ENCODE results near the gene CHCHD4. TPM values are rescaled to one million over a fixed set of nuclear protein-coding genes. Genes with fewer than 3 reads are reported as not detected.

Gene CHCHD4
- polyA plus RNA-seq, 1 of the 3 experiments (the other 2 are of a cell fraction): 15.4 TPM

DNA sequence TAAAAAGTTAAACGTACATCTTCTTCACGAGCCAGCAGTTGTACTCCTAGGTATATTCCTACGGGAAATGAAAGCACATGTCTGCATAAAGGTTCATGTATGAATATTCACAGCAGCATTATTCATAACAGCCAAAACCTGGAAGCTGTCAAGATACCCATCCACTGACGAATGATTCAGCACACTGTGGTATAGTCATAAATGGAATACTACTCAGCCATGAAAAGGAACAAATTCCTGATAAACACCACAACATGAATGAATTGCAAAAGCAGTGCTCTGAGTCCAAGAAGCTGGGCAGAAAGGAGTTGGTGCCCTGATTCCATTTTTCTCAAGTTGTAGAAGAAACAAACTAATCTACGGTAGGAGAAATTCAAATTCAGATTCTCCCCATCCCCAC, 4.1 kb upstream of the CHCHD4 start:
- no peaks in the 10 kb centered on the region for H3K9me2 ChIP-seq
- no peak overlapping the region for H2AFZ ChIP-seq (ENCODE audit: low read depth)
- peaks cover 9 to 19% of the 10 kb centered on the region in 2 experiments for H3K4me1 ChIP-seq (ENCODE audit: control insufficient read depth in 1 of 2, insufficient read depth in 2 of 2, low read depth in 1 of 2, low read length in 1 of 2)
- peaks cover 14% of the 10 kb centered on the region for H3F3A ChIP-seq (replicated peaks; ENCODE audit: insufficient read depth)
- H3K4me2 ChIP-seq: no peak overlapping the region
- H4K20me1 ChIP-seq (ENCODE audit: insufficient read depth): peaks cover 36% of the 10 kb centered on the region
- no peak overlapping the region for H3K9ac ChIP-seq
- DNase-seq: no peak
- peaks cover 67% of the 10 kb centered on the region for H3K79me2 ChIP-seq (ENCODE audit: insufficient read depth)
- ChIA-PET POLR2A (no interaction called here), CTCF (interaction anchor here (1.0 to 1.6 kb wide), 3 partner anchors 75 to 248 kb away, joined by 3 to 4 read pairs (median 3); no protein-coding TSS in a partner anchor)
- H3K4me3 ChIP-seq (ENCODE audit: low read depth in 2 of 2, low read length in 1 of 2): no peak overlapping the region
- no peaks in the 10 kb centered on the region for H3K9me3 ChIP-seq
- peaks cover 40 to 67% of the 10 kb centered on the region in 2 experiments for H3K36me3 ChIP-seq (replicated peaks in 1 of 2; ENCODE audit: control insufficient read depth in 1 of 2, insufficient read depth in 2 of 2, low read length in 1 of 2)
- TF ChIP-seq, protein P1, sequence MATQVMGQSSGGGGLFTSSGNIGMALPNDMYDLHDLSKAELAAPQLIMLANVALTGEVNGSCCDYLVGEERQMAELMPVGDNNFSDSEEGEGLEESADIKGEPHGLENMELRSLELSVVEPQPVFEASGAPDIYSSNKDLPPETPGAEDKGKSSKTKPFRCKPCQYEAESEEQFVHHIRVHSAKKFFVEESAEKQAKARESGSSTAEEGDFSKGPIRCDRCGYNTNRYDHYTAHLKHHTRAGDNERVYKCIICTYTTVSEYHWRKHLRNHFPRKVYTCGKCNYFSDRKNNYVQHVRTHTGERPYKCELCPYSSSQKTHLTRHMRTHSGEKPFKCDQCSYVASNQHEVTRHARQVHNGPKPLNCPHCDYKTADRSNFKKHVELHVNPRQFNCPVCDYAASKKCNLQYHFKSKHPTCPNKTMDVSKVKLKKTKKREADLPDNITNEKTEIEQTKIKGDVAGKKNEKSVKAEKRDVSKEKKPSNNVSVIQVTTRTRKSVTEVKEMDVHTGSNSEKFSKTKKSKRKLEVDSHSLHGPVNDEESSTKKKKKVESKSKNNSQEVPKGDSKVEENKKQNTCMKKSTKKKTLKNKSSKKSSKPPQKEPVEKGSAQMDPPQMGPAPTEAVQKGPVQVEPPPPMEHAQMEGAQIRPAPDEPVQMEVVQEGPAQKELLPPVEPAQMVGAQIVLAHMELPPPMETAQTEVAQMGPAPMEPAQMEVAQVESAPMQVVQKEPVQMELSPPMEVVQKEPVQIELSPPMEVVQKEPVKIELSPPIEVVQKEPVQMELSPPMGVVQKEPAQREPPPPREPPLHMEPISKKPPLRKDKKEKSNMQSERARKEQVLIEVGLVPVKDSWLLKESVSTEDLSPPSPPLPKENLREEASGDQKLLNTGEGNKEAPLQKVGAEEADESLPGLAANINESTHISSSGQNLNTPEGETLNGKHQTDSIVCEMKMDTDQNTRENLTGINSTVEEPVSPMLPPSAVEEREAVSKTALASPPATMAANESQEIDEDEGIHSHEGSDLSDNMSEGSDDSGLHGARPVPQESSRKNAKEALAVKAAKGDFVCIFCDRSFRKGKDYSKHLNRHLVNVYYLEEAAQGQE (IDR thresholded peaks at IDR 0.05; ENCODE audit: low read depth, low read length): no peak
- TF ChIP-seq, protein P2, sequence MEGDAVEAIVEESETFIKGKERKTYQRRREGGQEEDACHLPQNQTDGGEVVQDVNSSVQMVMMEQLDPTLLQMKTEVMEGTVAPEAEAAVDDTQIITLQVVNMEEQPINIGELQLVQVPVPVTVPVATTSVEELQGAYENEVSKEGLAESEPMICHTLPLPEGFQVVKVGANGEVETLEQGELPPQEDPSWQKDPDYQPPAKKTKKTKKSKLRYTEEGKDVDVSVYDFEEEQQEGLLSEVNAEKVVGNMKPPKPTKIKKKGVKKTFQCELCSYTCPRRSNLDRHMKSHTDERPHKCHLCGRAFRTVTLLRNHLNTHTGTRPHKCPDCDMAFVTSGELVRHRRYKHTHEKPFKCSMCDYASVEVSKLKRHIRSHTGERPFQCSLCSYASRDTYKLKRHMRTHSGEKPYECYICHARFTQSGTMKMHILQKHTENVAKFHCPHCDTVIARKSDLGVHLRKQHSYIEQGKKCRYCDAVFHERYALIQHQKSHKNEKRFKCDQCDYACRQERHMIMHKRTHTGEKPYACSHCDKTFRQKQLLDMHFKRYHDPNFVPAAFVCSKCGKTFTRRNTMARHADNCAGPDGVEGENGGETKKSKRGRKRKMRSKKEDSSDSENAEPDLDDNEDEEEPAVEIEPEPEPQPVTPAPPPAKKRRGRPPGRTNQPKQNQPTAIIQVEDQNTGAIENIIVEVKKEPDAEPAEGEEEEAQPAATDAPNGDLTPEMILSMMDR (IDR thresholded peaks at IDR 0.05): no peak
- TF ChIP-seq POLR2AphosphoS5 (IDR thresholded peaks at IDR 0.05; ENCODE audit: low read depth, low read length) (no peak), EP300 (IDR thresholded peaks at IDR 0.05; ENCODE audit: borderline replicate concordance in 1 of 2, low read depth in 1 of 2, low read length in 1 of 2) (no peak), SIN3A (IDR thresholded peaks at IDR 0.05; ENCODE audit: borderline replicate concordance, low read depth, low read length) (no peak), ELF1 (IDR thresholded peaks at IDR 0.05) (no peak), JUND (IDR thresholded peaks at IDR 0.05) (no peak), GABPA (IDR thresholded peaks at IDR 0.05; ENCODE audit: low read depth) (no peak), NRF1 (IDR thresholded peaks at IDR 0.05; ENCODE audit: low read depth, low read length) (no peak), YY1 (IDR thresholded peaks at IDR 0.05; ENCODE audit: low read depth) (no peak), RCOR1 (IDR thresholded peaks at IDR 0.05; ENCODE audit: low read length) (no peak), TAF1 (IDR thresholded peaks at IDR 0.05; ENCODE audit: borderline replicate concordance, low read depth, low read length) (no peak), RAD21 (IDR thresholded peaks at IDR 0.05; ENCODE audit: low read length) (no peak)
- TF ChIP-seq, protein P3, sequence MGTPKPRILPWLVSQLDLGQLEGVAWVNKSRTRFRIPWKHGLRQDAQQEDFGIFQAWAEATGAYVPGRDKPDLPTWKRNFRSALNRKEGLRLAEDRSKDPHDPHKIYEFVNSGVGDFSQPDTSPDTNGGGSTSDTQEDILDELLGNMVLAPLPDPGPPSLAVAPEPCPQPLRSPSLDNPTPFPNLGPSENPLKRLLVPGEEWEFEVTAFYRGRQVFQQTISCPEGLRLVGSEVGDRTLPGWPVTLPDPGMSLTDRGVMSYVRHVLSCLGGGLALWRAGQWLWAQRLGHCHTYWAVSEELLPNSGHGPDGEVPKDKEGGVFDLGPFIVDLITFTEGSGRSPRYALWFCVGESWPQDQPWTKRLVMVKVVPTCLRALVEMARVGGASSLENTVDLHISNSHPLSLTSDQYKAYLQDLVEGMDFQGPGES (IDR thresholded peaks at IDR 0.05; ENCODE audit: low read depth, low read length): no peak
- TF ChIP-seq, protein P4, sequence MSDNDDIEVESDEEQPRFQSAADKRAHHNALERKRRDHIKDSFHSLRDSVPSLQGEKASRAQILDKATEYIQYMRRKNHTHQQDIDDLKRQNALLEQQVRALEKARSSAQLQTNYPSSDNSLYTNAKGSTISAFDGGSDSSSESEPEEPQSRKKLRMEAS (IDR thresholded peaks at IDR 0.05; ENCODE audit: low read depth): no peak
- 96% methylated on average over 5 of the region's 5 CpGs for WGBS (ENCODE audit: low lambda C conversion rate)
- no peak overlapping the region for H3K27ac ChIP-seq (ENCODE audit: low read depth in 2 of 2, low read length in 1 of 2)
- H3K27me3 ChIP-seq (ENCODE audit: insufficient read depth): no peaks in the 10 kb centered on the region
